Left ventricle myocardium inferior (tissue), 1 donor: Measurements from ENCODE around the gene RGS19. TPM values are rescaled to one million over a fixed set of nuclear protein-coding genes. Genes with fewer than 3 reads are reported as not detected.

Experiments used
- DNase-seq: peaks from one replicate; pipeline ENCODE4 v3.0.0-alpha.2; 2020
- H3K27ac ChIP-seq: fragments of 200-600 bp; replicated peaks from 2 replicates; pipeline ENCODE4 v1.8.0; 2021
- H3K27me3 ChIP-seq: fragments of 200-600 bp; 2 replicates; pipeline ENCODE4 v1.8.0; 2021; ENCODE audit warnings: low read depth
- H3K36me3 ChIP-seq: fragments of 200-600 bp; 2 replicates; pipeline ENCODE4 v1.8.0; 2021
- H3K4me1 ChIP-seq: fragments of 200-600 bp; 2 replicates; pipeline ENCODE4 v1.8.0; 2021
- H3K4me3 ChIP-seq: fragments of 200-600 bp; 2 replicates; pipeline ENCODE4 v1.8.0; 2021; ENCODE audit warnings: mild to moderate bottlenecking, moderate library complexity
- H3K9me3 ChIP-seq: fragments of 200-600 bp; replicated peaks from 2 replicates; pipeline ENCODE4 v1.8.0; 2021
- CTCF ChIP-seq: fragments of 200-600 bp; IDR thresholded peaks from 2 replicates; pipeline ENCODE4 v1.8.0; 2021; ENCODE audit warnings: antibody characterized with exemption, mild to moderate bottlenecking, borderline replicate concordance
- intact Hi-C: fragments of 100-400 bp; cut with micrococcal nuclease; formaldehyde crosslinking; loops from one replicate; pipeline ENCODE4 v1.11.0; 2022
- microRNA-seq: library from miRNA; unstranded; fragments of <30 nt; microRNA quantifications from one replicate; pipeline ENCODE4 v1.2.0, GENCODE V29; 2020
- total RNA-seq: library from RNA; stranded (reverse); fragmentation: NEBNext Ultra II Directional; extraction: Animal tissue kit (Norgen Biotek cat#: 25700); gene quantifications from one replicate; pipeline ENCODE4 v1.2.1, GENCODE V29; 2021
- donor health status: DM: no; HTN: yes; CAD: no; lungs with severe emphysema.

Gene RGS19
- total RNA-seq, 1 donor from 2014 or later = 6.1 TPM

DNA sequence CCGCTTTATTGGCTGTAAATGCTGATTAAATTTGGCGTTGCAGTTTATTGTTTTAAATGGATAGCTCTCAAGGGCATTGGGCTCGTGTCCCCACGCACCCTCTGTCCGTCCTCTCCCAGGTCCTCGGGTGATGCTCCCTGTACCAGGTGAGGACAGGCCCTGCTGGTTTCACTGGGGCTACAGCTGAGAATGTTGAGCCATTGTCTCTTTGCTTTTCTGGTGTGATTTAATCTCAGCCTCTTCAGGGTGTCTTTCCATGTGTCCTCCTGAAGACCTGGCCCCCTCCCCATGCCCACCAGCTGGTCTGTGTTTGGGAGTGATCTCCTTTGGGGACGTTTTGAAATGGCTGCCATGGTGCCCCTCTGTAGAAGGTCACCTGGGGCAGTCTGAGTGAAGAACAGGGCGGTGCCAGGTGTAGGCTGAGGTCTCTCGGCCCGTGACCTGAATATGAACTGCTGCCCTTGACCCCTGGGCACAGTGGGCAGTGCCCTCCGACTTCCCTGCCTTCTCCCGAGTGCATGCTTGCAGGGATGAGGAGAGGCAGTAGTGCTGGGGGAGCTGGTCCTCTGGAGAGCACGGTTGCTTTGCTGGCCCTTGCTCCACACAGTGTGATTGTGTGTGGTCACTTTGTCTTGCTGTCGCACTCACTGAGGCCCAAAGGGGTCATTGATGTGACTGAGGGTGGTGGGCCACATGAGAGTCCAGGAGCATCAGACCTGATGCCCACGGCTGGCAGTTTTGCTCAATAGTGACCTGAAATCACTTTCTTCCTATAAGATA, 55.8 kb downstream of the RGS19 start:
- Histone ChIP-seq H3K4me1 (no peaks in the 10 kb centered on the region), H3K36me3 (peaks cover 92% of the 10 kb centered on the region), H3K27me3 (no peaks in the 10 kb centered on the region), H3K4me3 (no peak overlapping the region), H3K9me3 (no peaks in the 10 kb centered on the region), H3K27ac (no peak overlapping the region)
- TF ChIP-seq CTCF = no peak
- no peak for DNase-seq
- intact Hi-C loops = no loop called here

Small RNA genes lying within 50 kb of the gene (microRNA-seq; reads per million reads assigned to microRNA genes)
- gene MIR6813 = not detected

Other genes starting within 250 kb of the RGS19 start
- 13.6 TPM for gene ZBTB46, start 248.3 kb downstream of the RGS19 start, total RNA-seq
- gene ABHD16B, start 218.0 kb downstream of the RGS19 start, total RNA-seq = not detected
- 72.0 TPM for gene TPD52L2, start 214.2 kb downstream of the RGS19 start, total RNA-seq
- 42.8 TPM for gene DNAJC5, start 184.4 kb downstream of the RGS19 start, total RNA-seq
- gene UCKL1, start 123.1 kb downstream of the RGS19 start, total RNA-seq = 41.0 TPM
- 12.6 TPM for gene ZNF512B, start 109.6 kb downstream of the RGS19 start, total RNA-seq
- 5.6 TPM for gene SAMD10, start 99.9 kb downstream of the RGS19 start, total RNA-seq
- gene PRPF6, start 98.4 kb downstream of the RGS19 start, total RNA-seq = 46.8 TPM
- 0.55 TPM for gene C20orf204, start 43.3 kb downstream of the RGS19 start, total RNA-seq
- 30.5 TPM for gene SOX18, start 29.9 kb downstream of the RGS19 start, total RNA-seq
- 38.9 TPM for gene TCEA2, start 16.3 kb downstream of the RGS19 start, total RNA-seq
- gene OPRL1, start 564 bp upstream of the RGS19 start, total RNA-seq = 0.52 TPM
- not detected for gene LKAAEAR1, start 4.9 kb upstream of the RGS19 start, total RNA-seq
- gene NPBWR2, start 28.0 kb upstream of the RGS19 start, total RNA-seq = not detected
- gene MYT1, start 84.9 kb upstream of the RGS19 start, total RNA-seq = 0.11 TPM
- gene PCMTD2, start 176.2 kb upstream of the RGS19 start, total RNA-seq = 62.9 TPM